CD4-positive, alpha-beta T cell (primary cell): ENCODE data around the gene LCE2C. TPM values are rescaled to one million over a fixed set of nuclear protein-coding genes. Genes with fewer than 3 reads are reported as not detected.

Source experiments
- ATAC-seq: fragments of 200-7000 bp; cut with Tn5 transposase; one replicate; pipeline ENCODE4 v1.10.0; 2022; ENCODE audit warnings: mild to moderate bottlenecking; ENCODE audit not compliant: poor library complexity
- CTCF ChIA-PET: fragments of 350-600 bp; sonication (Branson Sonifier 250); formaldehyde crosslinking; loops from one replicate; lab custom pipeline; 2021; ENCODE audit warnings: antibody characterized with exemption, inconsistent platforms; lab: Charles Lee
- POLR2A ChIA-PET: fragments of 350-600 bp; sonication (Branson Sonifier 250); formaldehyde crosslinking; loops from one replicate; lab custom pipeline; 2021; ENCODE audit warnings: antibody characterized with exemption, inconsistent platforms; lab: Charles Lee
- DNase-seq, 14 experiments: peaks; one replicate each; pipeline ENCODE4 v3.0.0-alpha.2; 2013 to 2020; ENCODE audit warnings: mixed read lengths in 2 of 14
- H3K27ac ChIP-seq, 2 donors: one replicate each; pipeline versions ENCODE4 v1.5.1 to v1.7.0; 2013; ENCODE audit warnings: low read length in 2 of 2, low read depth in 1 of 2, mild to moderate bottlenecking in 1 of 2
- H3K27me3 ChIP-seq, 2 experiments: 1 replicate in 1 of 2; 2 replicates in 1 of 2; pipeline versions ENCODE4 v1.6.1 to v1.7.0; 2013; ENCODE audit warnings: low read length in 2 of 2, control low read depth in 1 of 2, mild to moderate bottlenecking in 1 of 2, moderate library complexity in 1 of 2; ENCODE audit not compliant: insufficient read depth in 2 of 2, control insufficient read depth in 1 of 2
- H3K36me3 ChIP-seq: one replicate; pipeline ENCODE4 v1.6.1; 2013; ENCODE audit warnings: low read length, control low read depth; ENCODE audit not compliant: insufficient read depth
- H3K4me1 ChIP-seq: one replicate; pipeline ENCODE4 v1.6.1; 2013; ENCODE audit warnings: low read length, control low read depth; ENCODE audit not compliant: insufficient read depth
- H3K4me3 ChIP-seq: one replicate; pipeline ENCODE4 v1.5.1; 2013; ENCODE audit warnings: mild to moderate bottlenecking, low read length, moderate library complexity
- H3K9me3 ChIP-seq, 2 experiments: 1 replicate in 1 of 2; 2 replicates in 1 of 2; pipeline versions ENCODE4 v1.6.1 to v1.7.0; 2013; ENCODE audit warnings: low read length in 2 of 2, mild to moderate bottlenecking in 2 of 2, control low read depth in 1 of 2, moderate library complexity in 1 of 2; ENCODE audit not compliant: control insufficient read depth in 1 of 2, insufficient read depth in 1 of 2
- H3K27ac Mint-ChIP-seq: one replicate; pipeline ENCODE4 v1.8.0; 2020; ENCODE audit warnings: mixed read lengths
- H3K27me3 Mint-ChIP-seq: one replicate; pipeline ENCODE4 v1.8.0; 2021; ENCODE audit warnings: mixed read lengths
- H3K36me3 Mint-ChIP-seq: one replicate; pipeline ENCODE4 v1.8.0; 2021; ENCODE audit warnings: low read depth, mixed read lengths
- H3K4me1 Mint-ChIP-seq: one replicate; pipeline ENCODE4 v1.8.0; 2021; ENCODE audit warnings: low read depth, mixed read lengths
- H3K4me3 Mint-ChIP-seq: one replicate; pipeline ENCODE4 v1.8.0; 2020; ENCODE audit warnings: mild to moderate bottlenecking, mixed read lengths
- H3K9me3 Mint-ChIP-seq: one replicate; pipeline ENCODE4 v1.8.0; 2020; ENCODE audit warnings: mixed read lengths
- intact Hi-C, 2 experiments: fragments of 100-400 bp; cut with DNase I in 1 of 2; cut with micrococcal nuclease in 1 of 2; formaldehyde crosslinking; loops; one replicate each; pipeline versions ENCODE4 v1.15.1 to v1.9.0; 2023 to 2025; cut with DNase I, micrococcal nuclease
- total RNA-seq, 174 experiments: library from RNA in 2 of 174; stranded (reverse) in 2 of 174; gene quantifications; one replicate each; pipeline ENCODE4 v1.2.3 and lab custom pipeline; 2021 to 2026
- TF ChIP-seq, protein P1 (sequence below): fragments of 200-600 bp; IDR thresholded peaks from one replicate; pipeline ENCODE4 v1.8.0; 2022; ENCODE audit warnings: antibody characterized with exemption, mild to moderate bottlenecking

Gene LCE2C
- total RNA-seq, 2 experiments from 2014 or later: not detected

- no peaks in the 10 kb centered on the region for H3K4me1 Mint-ChIP-seq
- H3K36me3 ChIP-seq: no peaks in the 10 kb centered on the region
- intact Hi-C loops: no loop called here
- H3K27me3 Mint-ChIP-seq: peaks cover 34% of the 10 kb centered on the region
- no peak overlapping the region for H3K4me3 ChIP-seq
- CTCF ChIA-PET: no interaction called here
- no peaks in the 10 kb centered on the region for H3K9me3 ChIP-seq
- TF ChIP-seq, protein P1, sequence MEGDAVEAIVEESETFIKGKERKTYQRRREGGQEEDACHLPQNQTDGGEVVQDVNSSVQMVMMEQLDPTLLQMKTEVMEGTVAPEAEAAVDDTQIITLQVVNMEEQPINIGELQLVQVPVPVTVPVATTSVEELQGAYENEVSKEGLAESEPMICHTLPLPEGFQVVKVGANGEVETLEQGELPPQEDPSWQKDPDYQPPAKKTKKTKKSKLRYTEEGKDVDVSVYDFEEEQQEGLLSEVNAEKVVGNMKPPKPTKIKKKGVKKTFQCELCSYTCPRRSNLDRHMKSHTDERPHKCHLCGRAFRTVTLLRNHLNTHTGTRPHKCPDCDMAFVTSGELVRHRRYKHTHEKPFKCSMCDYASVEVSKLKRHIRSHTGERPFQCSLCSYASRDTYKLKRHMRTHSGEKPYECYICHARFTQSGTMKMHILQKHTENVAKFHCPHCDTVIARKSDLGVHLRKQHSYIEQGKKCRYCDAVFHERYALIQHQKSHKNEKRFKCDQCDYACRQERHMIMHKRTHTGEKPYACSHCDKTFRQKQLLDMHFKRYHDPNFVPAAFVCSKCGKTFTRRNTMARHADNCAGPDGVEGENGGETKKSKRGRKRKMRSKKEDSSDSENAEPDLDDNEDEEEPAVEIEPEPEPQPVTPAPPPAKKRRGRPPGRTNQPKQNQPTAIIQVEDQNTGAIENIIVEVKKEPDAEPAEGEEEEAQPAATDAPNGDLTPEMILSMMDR: no peak
- no peak overlapping the region for H3K4me3 Mint-ChIP-seq
- H3K27me3 ChIP-seq: peaks cover 2 to 20% of the 10 kb centered on the region in 2 experiments
- DNase-seq: no peak
- POLR2A ChIA-PET: interaction anchor here (0.6 kb wide), 1 partner anchor 64 kb away, joined by 3 read pairs; the partner anchor contains the start of gene LCE3D
- no peaks in the 10 kb centered on the region for H3K4me1 ChIP-seq
- no peak for ATAC-seq
- no peaks in the 10 kb centered on the region for H3K9me3 Mint-ChIP-seq
- no peak overlapping the region for H3K27ac ChIP-seq
- H3K36me3 Mint-ChIP-seq: no peaks in the 10 kb centered on the region
- no peak overlapping the region for H3K27ac Mint-ChIP-seq
Observed at GRCh38 chr1:152643945-152644344, 31.1 kb upstream of the LCE2C start.

GRCh38 chr1:152645146-152645545 lies 29.9 kb upstream of the LCE2C start:
- no peaks in the 10 kb centered on the region for H3K9me3 Mint-ChIP-seq
- intact Hi-C loops: no loop called here
- H3K4me3 Mint-ChIP-seq: no peak overlapping the region
- DNase-seq (no peak), ATAC-seq (no peak)
- H3K27ac Mint-ChIP-seq: no peak overlapping the region
- no peak overlapping the region for H3K27ac ChIP-seq
- no peak overlapping the region for H3K4me3 ChIP-seq
- H3K27me3 ChIP-seq: peaks cover 7 to 20% of the 10 kb centered on the region in 2 experiments
- H3K36me3 Mint-ChIP-seq: no peaks in the 10 kb centered on the region
- H3K4me1 ChIP-seq: no peaks in the 10 kb centered on the region
- CTCF ChIA-PET: no interaction called here
- POLR2A ChIA-PET: no interaction called here
- TF ChIP-seq, protein P1: no peak
- no peaks in the 10 kb centered on the region for H3K9me3 ChIP-seq
- no peaks in the 10 kb centered on the region for H3K4me1 Mint-ChIP-seq
- peaks cover 37% of the 10 kb centered on the region for H3K27me3 Mint-ChIP-seq
- no peaks in the 10 kb centered on the region for H3K36me3 ChIP-seq

GRCh38 chr1:152646656-152647055 lies 28.4 kb upstream of the LCE2C start:
- Histone ChIP-seq H3K4me1 (no peaks in the 10 kb centered on the region), H3K4me3 (no peak overlapping the region), H3K36me3 (no peaks in the 10 kb centered on the region), H3K9me3 (no peaks in the 10 kb centered on the region), H3K27me3 (peaks cover 9 to 20% of the 10 kb centered on the region in 2 experiments), H3K27ac (no peak overlapping the region)
- ATAC-seq: no peak
- Mint-ChIP-seq H3K4me3 (no peak overlapping the region), H3K27me3 (peaks cover 51% of the 10 kb centered on the region), H3K27ac (no peak overlapping the region), H3K9me3 (no peaks in the 10 kb centered on the region), H3K4me1 (no peaks in the 10 kb centered on the region), H3K36me3 (no peaks in the 10 kb centered on the region)
- ChIA-PET CTCF (no interaction called here), POLR2A (no interaction called here)
- TF ChIP-seq, protein P1: no peak
- no peak for DNase-seq
- intact Hi-C loops: no loop called here
